NB4 (cell line): Measurements from ENCODE around the gene MAD1L1.

ENCODE experiments used
- CTCF ChIP-seq: IDR thresholded peaks from one replicate; pipeline ENCODE4 v1.5.1; 2012; ENCODE audit warnings: low read depth, low read length
- MAX ChIP-seq: IDR thresholded peaks from 2 replicates; pipeline ENCODE4 v1.6.1; 2011; ENCODE audit warnings: low read depth, low read length
- MYC ChIP-seq: IDR thresholded peaks from 2 replicates; pipeline ENCODE4 v1.6.1; 2011; ENCODE audit warnings: low read depth, low read length
- POLR2A ChIP-seq: IDR thresholded peaks from 2 replicates; pipeline ENCODE4 v1.6.1; 2011; ENCODE audit warnings: mild to moderate bottlenecking; ENCODE audit not compliant: insufficient read length; ENCODE audit errors: extremely low read depth

- TF ChIP-seq CTCF (no peak), POLR2A (no peak), MAX (no peak), MYC (no peak)
Measured at GRCh38 chr7:1950066-1950451, 282.7 kb downstream of the MAD1L1 start.
